HG02870 (cell line): ENCODE data around the gene STAP2.
"Not testable (repeated sequence)": the region's sequence is repeated elsewhere in the genome, so short reads cannot be mapped to it uniquely, and the experiment has no call there.

ENCODE experiments used
- ATAC-seq: cut with Tn5 transposase; IDR thresholded peaks from one replicate; pipeline ENCODE4 v1.9.1; 2021; ENCODE audit warnings: mild to moderate bottlenecking, moderate library complexity; ENCODE audit not compliant: unreplicated experiment

STAP2 gene

DNA sequence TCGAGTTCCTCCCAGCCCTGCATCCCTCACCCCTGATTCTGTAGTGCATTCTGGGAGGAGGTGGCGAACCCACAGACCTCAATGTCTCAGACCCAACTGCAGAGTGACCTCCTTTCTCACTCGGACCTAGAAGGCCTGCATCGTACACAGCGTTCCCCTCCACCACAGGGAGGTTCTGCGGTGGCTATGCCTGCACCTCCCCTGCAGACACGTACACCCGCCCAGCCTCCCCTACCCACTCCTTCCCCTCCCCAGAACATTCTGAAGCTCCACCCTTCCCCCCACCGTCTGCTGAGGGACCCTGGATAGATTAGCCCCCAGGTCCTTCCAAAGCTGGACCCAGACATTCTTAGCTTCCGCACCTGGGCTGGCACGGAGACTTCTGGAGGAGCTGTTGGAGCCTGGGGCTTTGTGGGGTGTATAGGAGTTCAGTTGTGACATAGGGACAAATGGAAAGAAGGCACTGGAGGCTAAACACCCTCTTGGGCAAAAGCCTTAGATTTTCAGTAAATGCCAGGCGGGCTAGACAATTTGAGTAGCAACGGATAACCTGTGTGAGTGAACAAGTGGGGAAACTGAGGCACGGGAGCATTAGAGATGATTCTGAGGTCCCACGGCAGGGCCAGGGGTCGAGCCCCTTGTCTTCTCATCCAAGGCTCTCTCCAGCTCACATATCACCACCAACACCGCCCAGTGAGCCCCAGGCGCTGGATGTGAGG is 34.6 kb downstream of the STAP2 start:
- ATAC-seq = no peak

DNA sequence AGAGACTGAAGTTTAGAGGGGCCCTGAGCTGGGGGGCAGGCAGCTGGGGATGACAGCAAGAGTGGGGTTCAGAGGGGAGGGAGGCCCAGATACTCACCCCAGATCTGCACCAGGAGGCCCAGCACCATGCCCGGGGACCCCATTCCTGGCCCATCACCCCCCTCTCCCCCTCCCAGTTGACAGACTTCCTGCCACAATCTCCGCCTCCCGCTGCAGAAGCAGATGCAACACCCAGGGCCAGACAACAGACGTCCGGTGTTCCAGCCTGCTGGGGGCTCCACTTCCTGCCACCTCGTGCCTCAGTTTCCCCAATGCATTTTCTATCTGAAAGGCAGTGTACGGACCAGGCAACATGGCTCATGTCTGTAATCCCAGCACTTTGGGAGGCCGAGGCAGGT is 36.4 kb downstream of the STAP2 start, which contains the start of gene TMIGD2:
Gene TMIGD2, minus strand, starts transcription at position 147 of the 398 bp plus-strand sequence. Its CDS starts 4 bp downstream, at position 143.
- ATAC-seq = no peak

DNA sequence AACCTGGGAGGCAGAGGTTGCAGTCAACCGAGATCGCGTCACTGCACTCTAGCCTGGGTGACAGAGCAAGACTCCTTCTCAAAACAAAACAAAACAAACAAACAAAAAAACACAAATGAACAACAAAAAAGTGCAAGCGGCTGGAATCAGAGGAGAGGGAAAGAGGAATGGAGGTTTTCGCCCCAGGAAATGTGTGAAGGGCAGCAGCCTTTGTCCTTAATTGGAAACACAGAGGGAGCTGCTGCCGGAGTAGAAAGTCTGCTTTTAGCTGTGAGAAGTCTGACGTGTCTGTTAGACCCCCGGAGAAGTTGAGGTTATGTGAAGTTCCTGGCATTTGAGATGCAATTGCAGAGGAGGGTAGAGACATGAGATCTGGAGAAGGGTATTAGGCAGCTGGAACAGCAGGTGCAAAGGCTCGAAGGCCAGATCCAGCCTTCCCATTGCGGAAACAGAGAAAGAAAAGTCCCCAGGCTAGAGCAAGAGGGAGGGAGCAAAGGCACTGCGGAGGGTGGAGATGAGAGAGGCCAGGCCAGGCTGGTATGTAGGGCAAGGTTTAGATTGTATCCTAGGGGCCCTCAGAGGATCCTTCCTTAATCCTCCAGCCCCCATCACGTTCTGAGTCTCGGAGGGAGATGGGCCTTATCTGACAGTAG is 36.9 kb downstream of the STAP2 start:
- no peak for ATAC-seq

DNA sequence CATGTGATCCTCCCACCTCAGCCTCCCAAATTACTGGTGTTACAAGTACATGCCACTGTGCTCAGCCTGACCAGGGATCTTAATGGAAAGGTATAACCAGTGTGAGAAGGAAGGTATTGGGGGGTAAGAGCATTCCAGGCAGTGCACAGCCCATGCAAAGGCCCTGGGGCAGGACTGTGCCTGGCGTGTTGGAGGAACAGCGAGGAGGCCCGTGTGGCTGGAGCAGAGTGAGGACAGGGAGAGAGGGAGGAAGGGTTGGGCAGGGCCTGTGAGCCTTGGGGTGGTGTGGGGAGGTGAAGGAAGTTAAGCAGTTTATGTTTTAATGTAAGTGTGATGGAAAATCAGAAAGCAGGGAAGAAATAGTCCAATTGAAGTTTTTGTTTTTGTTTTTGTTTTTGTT is 38.0 kb downstream of the STAP2 start:
- no peak for ATAC-seq

DNA sequence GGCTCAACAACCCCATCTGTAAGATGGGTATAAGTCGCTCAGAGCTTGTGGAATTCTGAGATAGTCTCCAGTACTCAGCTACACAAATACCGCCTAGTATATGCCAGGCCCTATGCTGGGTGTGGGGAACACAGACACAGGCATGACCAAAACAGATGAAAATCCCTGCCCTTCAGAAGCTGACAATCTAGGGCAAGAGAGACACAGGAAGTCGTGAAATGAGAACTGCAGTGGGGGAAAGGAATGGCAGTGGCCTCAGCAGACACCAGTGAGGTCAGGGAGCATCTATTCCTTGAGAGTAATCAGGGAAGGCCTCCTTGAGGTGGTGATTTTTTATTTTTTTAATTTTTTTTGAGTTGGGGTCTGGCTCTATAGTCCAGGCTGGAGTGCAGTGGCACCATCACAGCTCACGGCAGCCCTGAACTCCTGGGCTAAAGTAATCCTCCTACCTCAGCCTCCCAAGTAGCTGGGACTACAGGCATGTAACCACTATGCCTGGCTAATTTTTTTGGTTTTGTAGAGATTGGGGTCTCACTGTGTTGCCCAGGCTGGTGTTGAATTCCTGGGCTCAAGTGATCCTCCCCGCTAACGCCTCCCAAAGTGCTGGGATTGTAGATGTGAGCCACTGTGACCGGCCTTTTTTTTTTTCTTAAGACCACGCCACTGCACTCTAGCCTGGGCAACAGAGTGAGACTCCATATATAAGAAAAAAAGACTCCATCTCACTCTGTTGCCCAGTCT is 39.6 kb downstream of the STAP2 start:
- ATAC-seq = no peak

DNA sequence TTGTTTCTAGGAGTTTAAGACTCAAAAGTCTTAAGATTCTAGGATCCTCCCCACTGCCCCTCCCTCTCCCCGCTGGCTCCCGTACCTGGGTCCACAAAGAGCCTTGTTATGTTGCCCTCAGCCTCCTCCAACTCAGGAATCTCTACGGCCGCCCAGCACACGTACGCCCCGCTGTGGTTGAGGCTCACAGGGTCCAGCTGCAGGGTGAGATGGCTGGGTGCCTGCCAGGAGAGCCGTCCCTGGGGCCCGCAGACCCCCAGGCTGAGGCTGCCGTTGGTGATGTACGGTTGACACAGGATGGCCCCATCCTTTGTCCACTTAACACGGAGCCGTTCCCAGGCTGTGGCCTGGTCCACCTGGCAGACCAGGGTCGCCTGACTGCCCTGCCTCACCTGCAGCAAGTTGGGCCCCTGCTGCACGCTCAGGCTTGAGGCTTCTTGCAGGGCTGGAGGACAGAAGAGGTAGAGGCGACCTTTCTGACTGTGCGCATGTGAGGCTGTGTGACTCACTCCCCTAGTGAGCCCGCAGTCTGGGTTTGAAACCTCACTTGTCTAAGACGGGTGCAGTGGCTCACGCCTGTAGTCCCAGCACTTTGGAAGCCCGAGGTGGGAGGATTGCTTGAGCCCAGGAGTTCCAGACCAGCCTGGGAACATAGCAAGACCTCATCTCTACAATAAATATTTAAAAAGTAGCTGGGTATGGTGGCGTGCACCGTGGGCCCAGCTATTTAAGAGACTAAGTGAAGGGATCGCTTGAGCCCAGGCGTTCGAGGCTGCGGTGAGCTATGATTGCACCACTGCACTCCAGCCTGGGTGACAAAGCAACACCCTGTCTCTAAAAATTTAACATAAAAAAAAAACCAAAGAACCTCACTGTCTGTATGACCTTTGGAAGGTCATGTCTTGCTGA is 40.5 kb downstream of the STAP2 start:
- ATAC-seq = no peak

DNA sequence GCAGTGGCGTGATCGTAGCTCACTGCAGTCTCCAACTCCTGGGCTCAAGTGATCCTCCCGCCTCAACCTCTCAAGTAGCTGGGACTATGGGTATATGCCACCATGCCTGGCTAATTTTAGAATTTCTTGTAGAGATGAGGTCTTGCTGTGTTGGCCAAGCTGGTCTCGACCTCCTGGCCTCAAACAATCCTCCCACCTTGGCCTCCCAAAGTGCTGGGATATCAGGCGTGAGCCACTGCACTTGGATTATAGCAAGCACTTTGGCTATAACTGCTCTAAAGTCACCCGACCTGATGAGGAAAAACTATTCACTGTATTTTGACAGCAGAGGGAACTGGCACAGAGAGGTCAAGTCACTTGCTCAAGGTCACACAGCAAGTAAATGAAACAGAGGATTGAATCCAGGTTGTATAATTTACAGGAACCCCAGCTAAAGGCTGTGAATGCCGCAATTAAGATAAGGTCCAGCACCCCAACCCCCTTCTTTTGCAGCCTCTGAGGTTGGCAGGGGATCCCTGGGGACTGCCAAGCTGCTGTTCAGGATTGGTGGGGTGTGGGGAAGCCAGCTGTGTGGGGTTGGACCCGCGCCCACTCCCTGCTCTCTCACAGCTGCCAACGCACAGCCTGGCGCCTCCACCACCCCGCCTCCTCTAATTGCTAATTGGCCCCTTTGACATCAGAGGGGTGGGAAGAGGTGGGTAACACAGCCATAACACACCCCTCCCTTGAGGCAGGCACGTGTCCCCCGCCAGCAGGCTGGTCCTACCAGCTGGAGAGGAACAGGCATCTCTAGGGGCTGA is 42.5 kb downstream of the STAP2 start:
- no peak for ATAC-seq

DNA sequence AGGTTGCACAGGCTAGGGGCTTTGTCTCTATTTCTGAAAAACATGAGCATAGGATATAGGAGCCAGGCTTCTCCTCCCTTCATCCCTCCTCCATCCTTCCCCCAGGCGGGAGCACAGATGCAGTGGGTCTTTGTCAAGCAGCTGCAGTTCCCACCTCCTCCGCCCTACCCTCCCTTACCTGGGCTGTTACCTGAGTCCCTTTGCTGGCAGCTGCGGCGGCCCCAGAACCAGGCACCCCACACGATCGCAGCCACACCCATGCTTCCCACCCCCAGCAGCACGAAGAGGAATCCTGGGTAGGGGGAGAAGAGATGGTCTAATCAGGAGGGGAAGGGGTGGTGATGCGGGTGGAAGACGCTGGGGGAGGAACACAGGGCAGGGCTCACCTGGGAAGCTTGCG is 44.2 kb downstream of the STAP2 start:
- no peak for ATAC-seq

DNA sequence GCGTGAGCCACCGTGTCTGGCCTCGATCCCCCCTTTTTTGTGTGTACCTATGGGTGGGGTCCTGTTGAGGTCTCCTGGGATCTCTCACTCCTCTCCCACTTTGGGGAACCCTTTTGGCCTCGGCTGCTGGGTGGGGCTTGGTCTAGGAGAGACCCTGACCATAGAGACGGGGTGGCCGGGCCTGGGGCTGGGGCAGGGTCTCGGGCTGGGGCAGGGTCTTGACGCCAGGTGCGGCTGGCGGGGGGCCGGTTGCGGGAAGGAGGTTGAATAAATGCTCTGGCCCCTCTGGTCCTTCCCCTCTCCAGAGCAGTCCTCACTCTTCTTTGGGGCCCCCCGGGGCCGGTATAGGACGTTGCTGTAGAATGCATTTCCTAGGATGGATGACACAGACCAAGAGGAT is 46.1 kb downstream of the STAP2 start:
- no peak for ATAC-seq

DNA sequence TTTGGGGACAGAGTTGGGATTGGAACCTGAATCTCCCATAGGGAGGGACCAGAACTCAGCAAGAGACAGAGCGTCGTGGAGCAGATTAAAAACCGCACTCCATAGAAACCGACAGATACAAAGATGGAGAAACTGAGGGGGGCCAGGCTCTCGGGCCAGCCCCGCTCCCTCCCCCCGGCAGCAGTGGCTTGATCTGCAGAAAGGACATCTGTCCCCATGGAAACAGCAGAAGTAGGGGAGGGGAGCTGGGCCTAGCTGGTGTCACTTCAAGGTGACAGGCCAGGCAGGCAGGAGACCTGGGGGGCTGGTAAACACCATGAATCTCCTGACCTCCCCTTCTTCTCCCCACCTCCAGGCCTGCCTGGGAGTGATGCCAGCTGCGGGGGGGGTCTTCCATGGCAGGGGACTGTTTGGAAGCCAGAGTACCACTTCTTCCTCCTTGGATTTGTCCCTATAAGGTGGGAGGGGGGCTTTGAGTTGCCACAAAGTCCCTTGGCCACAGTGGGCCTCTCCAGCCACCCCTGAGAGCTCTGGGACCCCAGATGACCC is 47.4 kb downstream of the STAP2 start:
- ATAC-seq = no peak

DNA sequence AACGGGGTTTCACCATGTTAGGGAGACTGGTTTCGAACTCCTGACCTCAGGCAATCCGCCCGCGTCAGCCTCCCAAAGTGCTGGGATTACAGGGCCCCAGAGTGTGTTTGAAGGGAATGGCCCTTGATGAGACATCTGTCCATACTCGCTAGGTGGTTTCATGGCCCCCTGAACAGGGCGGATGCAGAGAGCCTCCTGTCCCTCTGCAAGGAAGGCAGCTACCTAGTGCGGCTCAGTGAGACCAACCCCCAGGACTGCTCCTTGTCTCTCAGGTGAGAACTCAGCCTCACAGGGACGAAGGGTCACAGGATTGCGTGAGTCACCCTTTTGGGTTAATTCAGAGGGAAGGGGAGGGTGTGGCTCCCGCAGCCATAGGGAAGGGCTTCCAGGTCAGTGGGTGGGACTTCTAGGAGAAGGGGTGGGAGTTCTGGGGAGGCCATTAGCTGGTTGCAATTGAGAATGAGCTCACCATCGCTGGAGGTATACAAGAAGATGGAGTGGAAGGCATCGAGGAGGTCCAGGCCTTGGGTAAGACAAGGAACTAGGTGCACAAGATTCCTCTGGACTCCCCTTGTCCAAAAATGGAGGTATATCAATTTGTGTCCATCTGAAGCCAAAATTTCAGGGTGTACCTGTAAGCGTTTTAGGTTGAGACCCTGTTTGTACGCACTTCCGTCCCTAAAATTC is 50.4 kb downstream of the STAP2 start:
- no peak for ATAC-seq

DNA sequence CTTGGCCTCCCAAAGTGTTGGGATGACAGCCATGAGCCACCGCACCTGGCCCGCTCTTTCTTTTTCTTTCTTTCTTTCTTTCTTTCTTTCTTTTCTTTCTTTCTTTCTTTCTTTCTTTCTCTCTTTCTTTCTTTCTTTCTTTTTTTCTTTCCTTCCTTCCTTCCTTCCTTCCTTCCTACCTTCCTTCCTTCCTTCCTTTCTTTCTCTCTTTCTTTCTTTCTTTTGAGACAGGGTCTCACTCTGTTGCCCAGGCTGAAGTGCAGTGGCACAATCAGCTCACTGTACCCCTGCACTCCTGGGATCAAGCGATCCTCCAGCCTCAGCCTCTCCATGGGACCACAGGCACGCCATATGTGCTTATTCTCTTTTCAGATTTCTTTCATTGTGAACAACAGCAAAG is 52.5 kb downstream of the STAP2 start:
- ATAC-seq = not testable (repeated sequence)

DNA sequence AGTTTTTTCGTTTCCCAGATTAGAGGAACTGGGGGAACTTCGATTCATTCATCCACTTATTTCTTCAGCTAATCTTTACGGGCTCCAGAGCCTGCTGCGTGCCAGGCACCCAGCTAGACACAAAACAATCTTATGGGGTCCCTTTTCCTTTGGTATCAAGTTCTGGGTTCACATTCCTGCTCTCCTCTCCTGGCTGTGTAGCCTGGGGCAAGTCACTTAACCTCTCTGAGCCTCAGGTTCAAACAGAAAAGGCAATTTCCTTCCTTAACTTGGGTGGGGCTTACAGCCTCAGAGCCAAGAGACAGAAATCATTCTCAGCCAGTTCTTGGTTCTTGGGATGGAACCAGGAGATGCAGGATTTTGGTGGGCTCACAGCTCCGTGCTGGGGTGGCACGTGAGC is 53.7 kb downstream of the STAP2 start:
- ATAC-seq = no peak

DNA sequence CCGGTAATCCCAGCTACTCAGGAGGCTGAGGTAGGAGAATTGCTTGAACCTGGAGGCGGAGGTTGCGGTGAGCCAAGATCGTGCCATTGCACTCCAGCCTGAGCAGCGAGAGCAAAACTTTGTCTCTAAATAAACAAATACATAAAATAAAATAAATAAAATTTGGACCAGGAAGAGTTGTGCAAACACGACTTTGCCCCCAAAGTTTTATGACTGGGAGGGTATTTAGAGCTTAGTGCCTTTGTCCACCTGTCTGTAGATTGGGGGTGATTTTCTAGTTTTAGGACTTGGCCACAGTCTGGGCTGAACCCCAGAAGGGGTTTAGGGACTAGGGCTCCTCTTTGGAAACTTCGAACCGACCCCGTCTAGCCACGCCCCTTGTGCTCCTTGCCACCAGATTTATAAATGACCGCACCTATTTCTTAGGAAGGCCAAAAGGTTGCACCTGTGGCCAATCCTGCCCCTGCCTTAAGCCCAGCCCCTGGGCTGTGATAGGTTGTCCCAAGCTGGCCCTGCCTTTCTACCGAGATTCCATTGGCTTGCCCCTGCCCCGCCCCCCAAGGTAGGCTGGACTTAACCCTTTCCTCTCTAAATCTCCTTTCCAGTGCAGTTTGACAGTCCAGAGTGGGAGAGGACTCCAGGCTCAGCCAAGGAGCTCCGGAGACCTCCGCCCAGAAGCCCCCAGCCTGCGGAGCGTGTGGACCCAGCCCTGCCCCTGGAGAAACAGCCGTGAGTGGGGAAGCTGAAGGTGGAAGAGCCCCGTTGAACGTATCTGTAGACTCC is 54.3 kb downstream of the STAP2 start:
- no peak for ATAC-seq

DNA sequence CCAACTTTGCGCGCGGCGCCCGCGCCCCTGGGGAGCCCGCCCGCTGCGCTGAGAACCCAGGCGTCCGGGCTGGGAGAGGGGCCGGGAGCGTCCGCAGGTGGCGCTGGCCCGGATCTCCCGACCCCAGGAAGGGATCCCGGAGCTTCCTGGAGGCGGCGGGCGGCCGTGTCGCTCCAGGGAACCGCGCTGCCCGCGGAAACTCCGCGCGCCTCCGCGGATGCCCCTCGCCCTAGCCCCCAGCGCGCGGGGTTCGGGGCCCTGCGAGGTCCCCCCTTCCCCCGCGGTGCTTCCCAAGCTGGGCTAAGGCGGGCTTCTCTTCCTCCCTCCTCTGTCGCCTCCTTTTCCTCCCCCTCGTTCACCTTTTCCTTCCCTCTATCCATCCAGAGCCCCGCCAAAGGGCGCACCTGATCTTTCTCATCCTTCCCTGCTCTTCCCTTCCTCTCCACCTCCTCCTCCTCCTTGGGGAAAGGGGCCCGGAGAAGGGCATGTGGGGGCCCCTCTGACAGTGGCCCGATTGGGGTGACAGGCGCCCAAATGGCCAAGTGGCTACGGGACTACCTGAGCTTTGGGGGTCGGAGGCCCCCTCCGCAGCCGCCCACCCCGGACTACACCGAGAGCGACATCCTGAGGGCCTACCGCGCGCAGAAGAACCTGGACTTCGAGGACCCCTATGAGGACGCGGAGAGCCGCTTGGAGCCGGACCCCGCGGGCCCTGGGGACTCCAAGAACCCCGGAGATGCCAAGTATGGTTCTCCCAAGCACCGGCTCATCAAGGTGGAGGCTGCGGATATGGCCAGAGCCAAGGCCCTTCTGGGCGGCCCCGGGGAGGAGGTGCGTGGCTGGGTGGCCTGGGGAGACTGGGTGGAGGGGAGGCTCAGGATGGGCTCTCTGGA is 58.9 kb downstream of the STAP2 start:
- ATAC-seq = no peak

DNA sequence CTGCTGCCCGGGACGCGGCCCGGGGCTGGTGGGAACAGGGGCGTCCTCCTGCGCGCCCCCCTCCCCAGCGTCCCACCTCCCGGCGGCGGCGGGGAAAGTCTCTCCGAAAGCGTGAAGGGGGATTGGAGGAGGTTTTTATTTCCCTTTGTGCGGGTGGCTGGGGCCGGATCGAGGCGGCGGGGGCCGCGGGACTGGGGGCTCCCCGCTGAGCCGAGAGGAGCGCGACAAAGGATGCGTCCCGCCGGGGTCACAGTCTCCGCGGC is 59.4 kb downstream of the STAP2 start:
- no peak for ATAC-seq

DNA sequence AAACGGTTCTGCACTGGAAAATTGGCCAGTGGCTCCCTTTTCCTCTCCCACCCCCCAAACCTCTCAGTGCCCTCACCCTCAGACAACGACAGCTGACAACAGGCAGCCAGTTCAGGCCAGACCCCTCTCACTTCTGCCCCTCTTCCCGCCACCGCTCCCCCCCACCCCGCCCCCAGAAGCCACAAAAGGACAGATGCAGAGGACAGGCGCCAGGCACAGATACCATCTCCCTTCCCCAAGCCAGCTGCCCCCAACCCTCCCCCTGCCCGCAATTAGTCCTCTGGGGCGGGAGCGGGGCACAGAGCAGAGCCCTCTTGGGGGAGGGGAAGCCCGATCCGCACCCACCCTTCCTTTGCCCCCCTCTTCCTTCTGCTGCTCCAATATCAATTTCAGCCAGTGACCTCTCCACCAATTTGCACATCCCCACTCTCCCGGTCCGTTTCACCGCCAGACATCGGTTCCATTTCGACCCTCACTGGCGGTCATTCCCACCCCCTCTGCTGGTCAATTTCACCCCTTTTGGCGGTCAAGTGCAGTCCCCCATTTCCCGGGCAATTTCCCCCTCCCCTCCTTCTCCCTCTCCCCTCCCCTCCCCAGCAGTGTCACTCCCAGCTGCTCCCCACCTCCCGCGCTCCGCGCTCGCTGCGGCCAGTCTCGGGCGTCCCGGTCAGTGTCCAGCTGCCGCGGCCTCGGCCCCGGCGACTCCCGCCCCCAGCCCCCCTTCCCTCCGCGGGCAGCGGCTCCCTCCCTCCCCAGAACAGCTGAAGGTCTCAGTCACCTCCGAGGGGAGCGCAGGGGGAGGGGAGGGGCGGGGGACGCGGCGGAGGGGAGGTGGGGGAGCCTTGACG is 60.0 kb downstream of the STAP2 start, which contains the start of gene SHD:
Gene SHD, plus strand, starts transcription at position 848 of the 848 bp plus-strand sequence. CDS start 798 bp downstream, outside the sequence.
- ATAC-seq = no peak
